ENCODE measurements around the gene TNFRSF1A.
A peak's percentile ranks its signal among the peaks of the same experiment; 100 is the strongest.
"Not testable (repeated sequence)": the region's sequence is repeated elsewhere in the genome, so short reads cannot be mapped to it uniquely, and the experiment has no call there.

The TNFRSF1A gene

DNA sequence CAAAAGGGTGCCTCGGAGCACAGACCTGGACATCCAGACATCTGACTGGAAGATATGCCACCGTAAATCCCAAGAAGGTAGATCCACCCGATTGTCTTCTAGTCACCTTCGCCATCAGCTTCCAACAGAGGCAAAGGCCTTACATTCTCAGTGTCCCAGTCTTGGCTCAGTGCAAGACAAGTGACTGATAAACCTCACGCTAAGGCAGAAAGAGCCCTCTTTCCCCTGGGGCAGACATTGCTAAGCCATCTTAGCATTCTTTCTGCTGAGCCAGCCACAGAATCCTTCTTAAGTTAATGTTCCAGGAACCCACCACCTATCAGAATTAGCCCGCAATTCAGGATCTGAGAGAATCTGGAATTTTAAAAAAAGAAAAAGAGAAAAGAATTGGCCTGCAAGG, 35.7 kb downstream of the TNFRSF1A start:
- no peak for DNase-seq (ENCODE audit: low read depth, low spot score)

DNA sequence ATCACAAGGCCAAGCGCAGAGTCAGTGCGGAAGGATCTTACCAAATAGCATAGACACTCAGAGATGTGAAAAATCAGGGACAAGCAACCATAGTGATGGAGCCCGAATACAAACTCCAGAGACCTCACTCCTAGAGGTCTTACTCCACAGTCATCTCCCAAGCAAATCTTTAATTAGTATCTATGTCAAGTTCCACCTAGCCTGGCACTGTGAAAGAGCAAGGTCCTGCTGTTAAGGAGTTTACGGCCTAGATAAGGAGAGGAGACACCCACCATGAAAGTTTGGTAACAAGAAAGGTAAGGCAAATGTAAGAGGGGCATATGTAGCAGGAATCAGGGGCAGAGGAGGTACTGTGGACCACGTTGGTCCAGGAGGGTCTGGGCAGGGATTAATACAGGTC, 38.8 kb downstream of the TNFRSF1A start:
- DNase-seq (ENCODE audit: low read depth, low spot score) = no peak

DNA sequence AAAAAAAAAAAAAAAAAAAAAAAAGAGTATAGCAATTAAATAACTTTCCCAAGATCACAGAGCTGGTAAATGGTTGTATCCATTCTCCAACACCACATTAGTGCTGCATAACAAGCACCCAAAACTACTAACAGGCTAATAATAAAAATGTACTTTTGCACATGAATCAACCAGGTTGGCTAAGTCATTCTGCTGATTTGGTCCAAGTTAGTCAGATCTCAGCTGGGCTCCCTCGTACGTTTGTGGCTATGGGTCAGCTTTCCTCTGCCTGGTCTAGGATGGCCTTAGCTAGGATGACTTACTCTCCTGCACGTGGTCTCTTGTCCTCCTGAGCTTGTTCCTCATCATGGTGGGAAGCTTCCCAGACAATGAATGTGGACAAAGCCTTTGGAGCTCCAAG, 39.3 kb downstream of the TNFRSF1A start:
- no peak for DNase-seq (ENCODE audit: low read depth, low spot score)

DNA sequence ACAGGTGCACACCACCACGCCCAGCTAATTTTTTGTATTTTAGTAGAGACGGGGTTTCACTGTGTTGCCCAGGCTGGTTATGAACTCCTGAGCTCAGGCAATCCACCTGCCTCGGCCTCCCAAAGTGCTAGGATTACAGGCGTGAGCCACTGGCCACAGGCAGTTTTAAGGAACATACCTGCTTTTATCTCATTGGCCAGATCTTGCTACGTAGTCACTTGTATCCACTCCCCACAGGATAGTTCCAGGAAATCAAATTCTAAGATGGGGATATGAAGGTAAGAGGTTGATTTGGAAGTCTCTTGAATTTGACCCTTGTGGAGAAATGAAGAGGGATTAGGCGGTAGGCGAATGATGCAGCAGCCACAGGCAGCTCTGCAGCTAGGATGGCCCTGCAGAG, 40.2 kb downstream of the TNFRSF1A start:
- DNase-seq (ENCODE audit: low read depth, low spot score) = no peak

DNA sequence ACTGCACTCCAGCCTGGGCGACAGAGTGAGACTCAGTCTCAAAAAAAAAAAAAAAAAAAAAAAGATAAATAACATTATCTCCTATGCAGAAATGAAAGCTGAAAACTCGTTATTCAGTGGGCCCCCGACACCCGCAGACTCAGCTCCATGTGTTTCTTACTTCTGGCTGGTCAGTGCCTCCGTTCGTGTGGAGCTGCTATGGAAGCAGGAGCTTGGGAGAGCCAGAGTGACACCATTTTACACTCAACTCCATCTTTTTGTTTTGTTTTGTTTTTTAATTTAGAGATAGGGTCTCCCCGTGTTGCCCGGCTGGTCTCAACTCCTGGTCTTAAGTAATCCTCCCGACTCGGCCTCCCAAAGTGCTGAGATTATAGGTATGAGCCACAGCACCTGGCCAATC, 44.7 kb downstream of the TNFRSF1A start:
- DNase-seq (ENCODE audit: low read depth, low spot score) = no peak

DNA sequence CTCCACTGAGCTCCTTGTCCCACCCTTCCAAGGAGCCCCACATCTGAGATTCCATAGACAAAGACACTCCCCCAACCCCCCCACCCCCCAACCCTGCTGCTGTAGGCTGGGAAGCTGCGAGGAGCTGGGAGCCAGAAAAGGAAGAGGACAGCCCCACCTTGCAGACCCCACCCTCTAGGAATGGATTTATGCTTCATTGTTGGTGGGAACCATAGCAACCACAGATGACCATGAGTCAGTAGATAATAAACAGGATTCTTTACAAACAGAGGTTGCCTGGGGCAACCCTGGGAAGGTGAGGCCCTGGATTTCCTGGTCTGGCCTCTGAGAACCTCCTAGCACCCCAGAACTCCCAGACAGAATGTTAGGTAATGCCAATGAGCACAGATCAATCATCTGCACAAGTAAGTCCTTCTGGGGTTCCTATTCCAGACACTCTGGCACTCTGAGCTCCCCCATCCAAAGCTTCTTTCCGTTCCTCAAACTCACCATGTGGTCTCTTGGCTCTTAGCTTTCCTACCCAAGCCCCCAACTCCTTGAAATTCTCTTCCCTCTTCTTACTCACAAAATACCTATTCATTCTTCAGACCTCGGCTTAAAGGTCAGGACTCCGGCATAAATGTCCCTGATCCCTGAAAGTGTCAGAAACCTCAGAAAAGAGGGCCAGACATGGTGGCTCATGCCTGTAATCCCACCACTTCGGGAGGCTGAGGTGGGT, 46.6 kb downstream of the TNFRSF1A start:
- DNase-seq (ENCODE audit: low read depth, low spot score) = no peak

DNA sequence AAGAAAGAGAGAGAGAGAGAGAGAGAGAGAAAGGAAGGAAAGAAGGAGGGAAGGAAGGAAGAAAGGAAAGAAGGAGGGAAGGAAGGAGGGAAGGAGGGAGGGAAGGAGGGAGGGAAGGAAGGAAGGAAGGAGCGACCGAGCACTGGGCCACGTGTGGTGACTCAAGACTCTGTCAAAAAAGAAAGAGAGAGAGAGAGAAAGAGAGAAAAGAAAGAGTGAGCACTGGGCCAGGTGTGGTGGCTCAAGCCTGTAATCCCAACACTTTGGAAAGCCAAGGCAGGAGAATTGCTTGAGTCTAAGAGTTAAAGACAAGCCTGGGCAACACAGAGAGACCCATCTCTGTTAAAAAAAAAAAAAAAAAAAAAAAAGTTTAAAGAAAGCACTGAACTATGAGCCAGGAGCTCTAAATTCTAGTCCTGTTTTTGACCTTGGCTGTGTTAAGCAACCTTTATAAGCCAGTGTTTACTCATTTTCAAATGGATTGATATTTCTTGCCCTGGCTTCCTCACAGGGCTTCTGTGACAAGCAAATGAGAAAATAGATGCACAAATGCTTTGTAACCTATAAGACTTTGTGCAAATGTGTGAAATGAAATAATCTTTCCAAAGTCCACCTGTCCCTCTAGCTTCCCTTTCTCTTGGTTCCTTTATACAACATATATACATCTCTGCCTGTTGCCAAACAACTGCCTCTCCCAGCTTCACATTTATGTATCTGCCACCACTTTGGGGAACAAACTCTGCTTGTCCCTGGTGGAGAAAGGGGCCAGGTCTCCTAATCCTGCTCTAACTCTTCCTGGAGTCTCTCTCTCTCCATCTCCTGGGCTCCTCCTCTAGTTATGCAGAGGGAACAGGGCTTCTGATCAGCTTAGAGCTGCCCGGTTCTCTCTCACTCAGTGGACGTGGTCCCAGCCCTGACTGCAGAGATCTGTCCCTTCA, 47.5 kb downstream of the TNFRSF1A start:
- DNase-seq (ENCODE audit: low read depth, low spot score) = no peak

DNA sequence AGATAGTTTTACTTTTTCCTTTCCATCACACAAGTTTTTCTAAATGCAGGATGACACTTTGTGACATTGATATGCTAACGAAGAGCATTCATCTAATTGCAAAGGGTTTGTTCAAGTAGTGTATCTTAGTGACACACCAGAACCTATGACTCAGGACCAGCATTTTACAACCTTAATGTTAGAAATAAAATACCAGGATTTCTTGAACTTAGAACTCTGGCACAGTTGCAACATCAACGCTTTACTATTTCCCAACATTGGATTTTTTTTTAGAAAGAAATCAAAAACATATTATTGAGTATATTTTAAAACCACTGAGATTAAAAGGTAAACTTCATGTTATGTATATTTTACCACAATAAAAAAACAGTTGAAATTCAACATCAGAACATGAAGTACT, 49.3 kb downstream of the TNFRSF1A start:
- no peak for DNase-seq (ENCODE audit: low read depth, low spot score)

DNA sequence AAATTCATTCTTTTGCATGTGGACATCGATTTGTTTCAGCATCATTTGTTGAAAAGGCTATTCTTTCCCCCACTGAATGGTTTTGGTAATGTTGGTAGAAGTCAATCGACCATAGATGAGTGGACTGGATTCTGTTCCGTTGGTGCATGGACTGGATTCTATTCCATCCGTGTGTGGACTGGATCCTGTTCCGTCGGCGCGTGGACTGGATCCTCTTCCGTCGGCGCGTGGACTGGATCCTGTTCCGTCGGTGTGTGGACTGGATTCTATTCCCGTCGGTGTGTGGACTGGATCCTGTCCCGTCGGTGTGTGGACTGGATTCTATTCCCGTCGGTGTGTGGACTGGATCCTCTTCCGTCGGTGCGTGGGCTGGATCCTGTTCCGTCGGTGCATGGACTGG, 52.0 kb downstream of the TNFRSF1A start:
- not testable (repeated sequence) for DNase-seq (ENCODE audit: low read depth, low spot score)

DNA sequence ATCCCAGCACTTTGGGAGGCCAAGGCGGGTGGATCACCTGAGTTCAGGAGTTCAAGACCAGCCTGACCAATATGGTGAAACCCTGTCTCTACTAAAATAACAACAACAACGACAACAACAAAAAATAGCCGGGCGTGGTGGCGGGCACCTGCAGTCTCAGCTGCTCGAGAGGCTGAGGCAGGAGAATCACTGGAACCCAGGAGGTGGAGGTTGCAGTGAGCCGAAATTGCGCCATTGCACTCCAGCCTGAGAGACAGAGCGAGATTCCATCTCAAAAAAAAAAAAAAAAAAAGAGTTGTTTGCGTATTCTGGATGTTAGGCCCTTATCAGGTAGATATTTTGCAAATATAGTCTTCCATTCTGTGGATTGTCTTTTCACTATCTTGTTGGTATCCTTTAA, 52.8 kb downstream of the TNFRSF1A start:
- not testable (repeated sequence) for DNase-seq (ENCODE audit: low read depth, low spot score)

DNA sequence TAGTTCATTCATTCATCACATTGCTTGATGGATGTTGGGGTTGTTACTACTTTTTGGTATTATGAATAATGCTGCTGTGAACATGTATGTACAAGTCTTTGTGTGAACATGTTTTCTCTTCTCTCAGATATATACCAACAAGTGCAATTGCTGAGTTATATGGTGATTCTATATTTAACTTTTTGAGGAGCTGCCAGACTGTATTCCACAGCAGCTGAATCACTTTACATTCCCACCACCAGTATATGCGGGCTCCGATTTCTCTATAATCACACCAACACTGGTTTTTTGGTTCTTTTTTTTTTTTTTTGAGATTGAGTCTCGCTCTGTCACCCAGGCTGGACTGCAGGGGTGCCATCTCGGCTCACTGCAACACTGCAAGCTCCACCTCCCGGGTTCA, 53.6 kb downstream of the TNFRSF1A start:
- no peak for DNase-seq (ENCODE audit: low read depth, low spot score)

DNA sequence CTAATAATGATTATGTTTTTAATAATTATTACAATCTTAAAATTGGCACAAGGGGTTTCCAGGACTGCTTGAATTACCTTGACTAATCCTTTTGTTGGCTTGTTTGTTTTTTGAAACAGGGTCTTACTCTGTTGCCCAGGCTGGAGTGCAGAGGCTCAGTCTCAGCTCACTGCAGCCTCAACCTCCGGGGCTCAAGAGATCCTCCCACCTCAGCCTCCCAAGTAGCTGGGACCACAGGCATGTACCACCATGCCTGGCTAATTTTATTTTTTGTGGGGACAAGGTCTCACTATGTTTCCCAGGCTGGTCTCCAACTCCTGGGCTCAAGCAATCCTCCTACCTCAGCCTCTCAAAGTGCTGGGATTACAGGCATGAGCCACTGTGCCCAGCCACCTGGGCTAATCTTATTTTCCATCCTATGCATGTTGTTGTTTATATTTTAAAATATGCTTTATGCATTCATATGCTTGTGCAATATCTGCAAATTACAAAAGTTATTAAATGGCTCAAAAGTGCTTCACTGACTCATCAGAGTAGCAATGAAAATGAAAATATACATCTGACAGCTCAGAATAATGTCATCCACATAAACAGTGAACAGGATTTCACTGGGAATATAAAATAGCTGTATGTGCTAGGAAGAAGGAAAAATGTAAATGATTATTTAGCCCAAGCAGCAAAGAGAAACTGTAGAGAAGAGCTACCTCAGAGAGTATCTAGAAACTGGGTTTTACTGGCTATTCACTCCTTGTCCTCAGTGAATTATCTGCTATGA, 56.2 kb downstream of the TNFRSF1A start:
- no peak for DNase-seq (ENCODE audit: low read depth, low spot score)

DNA sequence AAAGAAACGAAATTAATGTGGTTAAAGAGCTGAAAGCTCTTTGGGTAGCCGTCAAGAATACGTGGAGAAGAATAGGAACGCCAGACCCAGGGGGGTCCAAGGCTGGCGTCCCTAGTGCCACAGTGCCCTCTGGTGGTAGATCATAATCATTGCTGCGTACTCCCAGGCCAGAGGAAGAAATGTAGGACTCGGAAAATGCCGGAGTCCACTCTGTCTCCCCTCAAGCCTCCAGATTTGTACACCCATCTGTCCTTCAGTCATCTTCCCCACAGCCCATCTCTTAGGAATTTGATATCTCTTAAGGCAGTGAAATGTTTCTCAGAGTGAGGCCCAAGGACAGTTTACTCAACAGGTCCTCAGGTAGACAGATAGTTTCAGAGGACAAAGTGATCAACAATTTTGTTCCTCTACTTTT, 56.8 kb downstream of the TNFRSF1A start:
- DNase-seq (ENCODE audit: low read depth, low spot score) = peak; percentile 41

DNA sequence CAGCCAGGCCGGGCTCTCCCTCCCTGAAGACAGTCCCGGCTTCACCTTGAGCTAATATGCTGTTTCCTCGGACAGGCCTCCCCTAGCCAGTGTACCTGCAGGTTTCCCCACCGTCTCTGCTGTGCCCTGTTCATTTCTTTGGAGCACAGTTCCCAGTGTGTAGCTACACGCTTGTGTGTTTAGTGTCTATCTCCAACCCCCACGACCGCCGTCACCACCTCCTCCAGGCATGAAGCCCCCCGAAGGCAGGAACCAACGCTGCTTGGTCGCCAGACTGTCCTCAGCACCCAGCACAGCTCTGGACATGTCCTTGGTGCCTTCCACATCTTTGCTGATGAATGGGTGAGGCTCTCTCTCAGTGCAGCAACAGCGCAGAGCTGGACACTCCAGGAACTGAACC, 57.6 kb downstream of the TNFRSF1A start:
- DNase-seq (ENCODE audit: low read depth, low spot score) = no peak

DNA sequence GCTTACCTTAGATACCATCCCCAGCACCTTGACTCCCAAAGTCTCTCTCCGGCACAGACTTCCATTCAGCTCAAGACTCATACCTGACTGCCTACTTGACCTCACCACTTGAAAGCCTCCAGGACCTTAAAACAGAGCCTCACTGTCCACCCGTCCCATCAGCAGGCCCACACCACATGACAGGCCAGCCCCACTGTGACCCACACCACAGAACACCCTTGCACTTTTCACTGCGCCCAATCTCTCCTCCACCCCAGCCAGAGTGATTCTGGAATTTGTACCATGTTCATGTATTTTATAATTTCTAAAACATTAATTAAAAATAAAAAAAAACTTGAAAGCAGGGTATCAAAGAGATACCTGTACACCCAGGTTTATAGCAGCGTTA, 59.4 kb downstream of the TNFRSF1A start:
- DNase-seq (ENCODE audit: low read depth, low spot score) = no peak

DNA sequence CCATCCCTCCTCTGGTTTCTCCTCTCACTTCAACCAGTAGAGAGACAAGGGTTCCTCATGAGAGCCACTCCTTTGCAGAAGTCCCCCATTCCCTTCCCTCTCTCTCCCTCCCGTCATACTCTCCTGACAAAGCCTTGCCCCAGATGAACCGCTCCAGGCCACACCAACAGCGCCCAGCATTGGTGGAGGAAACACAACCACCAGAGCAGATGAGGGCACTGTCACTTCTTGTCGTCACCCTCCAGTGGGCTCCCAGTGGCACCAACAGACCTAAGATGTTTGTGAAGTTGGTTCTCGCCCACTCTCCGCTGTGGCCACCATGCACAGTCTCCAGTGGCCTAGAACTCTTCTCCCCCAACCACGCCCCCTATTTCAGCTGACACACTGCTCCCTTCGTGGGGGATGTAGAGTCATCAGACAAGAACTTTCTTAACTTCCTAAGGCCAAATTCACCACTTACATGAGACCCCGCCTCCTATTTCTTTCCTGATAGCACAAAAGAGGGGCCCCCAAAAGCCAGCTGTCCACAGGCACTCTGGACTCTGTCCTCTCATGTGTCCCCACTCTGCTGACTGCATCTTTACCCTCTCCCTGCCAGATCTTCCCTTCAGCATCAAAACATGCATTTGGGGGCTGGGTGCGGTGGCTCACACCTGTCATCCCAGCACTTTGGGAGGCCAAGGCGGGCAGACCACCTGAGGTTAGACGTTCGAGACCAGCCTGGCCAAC, 60.6 kb downstream of the TNFRSF1A start:
- DNase-seq (ENCODE audit: low read depth, low spot score) = no peak

DNA sequence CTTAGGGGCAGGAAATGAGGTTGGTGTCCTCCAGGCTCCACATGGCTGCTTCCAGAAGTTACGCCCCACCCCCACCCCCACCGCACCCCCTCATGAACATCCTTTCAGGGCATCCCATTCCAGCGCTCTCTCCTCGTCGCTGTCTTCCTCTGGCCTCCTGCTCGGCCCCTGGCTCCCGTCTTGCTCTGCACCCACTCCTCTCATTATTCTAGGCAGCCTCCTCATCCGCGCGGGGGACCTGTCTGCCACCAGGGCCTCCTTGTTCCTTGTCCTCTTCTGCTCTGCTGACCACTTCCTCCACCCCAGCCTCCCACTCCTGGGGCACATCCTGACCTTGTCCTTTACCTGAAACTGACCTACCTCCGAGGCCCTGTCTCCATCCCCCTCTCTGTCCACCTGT, 61.2 kb downstream of the TNFRSF1A start:
- DNase-seq (ENCODE audit: low read depth, low spot score) = no peak

DNA sequence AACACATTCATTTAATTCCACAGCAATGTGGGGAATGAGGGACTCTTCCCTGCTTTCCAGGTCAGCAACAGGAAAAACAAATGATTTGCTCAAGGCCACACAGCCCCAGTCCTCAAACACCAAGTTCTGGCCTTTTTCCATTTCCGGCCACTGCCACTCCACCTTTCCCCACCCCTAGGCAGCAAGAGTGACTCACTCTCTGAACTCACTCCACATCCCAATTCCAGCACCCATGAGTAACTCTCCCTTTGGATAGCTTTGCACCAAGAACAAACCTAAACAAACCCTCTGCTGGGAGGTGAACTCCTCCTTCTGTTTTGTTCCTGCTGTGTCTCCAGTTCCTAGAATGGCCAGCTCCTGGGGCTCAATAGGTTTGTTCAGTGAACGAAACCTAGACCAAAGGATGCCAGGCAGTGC, 61.8 kb downstream of the TNFRSF1A start:
- DNase-seq (ENCODE audit: low read depth, low spot score) = peak; percentile 63

DNA sequence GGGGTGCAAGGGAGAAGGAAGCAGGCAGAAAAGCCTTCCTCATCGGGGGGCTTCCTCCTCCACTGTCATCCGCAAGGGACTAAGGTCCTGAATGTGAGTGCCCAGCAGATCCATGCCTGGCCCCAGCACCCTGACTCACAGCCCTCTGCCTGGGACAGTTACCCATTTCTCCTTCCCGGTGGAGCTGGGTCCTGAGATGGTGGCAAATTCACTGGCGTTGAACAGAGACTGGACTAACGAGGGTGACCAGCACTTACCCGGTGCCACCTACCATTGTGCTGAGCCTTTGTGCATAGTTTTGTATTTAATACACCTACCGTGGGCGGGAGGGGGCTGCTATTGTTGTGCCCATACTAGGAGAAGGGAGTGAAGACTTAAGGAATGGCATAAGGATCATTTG, 62.2 kb downstream of the TNFRSF1A start:
- no peak for DNase-seq (ENCODE audit: low read depth, low spot score)

DNA sequence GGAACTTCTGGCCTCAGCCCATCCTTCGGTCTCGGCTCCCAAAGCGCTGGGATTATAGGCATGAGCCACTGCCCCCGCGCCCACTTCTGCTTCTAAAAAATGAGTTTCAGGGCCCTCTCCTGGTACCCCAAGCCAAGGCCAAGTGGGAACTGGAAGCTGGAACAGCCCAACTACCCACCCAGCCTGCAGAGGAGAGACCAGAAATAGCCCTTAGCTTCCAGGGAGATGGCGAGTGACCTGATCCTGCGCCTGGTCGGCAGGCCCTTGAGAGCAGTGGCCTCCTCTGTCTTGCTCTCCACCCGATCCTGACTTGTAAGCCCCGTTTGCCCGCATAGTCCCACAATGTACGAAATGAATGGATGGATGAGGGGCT, 62.6 kb downstream of the TNFRSF1A start:
- DNase-seq (ENCODE audit: low read depth, low spot score) = no peak

Data from smooth muscle cell of the brain vasculature (primary cell).